OCI-LY3 (cell line): ENCODE data around the gene HOXC13.

ENCODE experiments used
- H2AFZ ChIP-seq: fragments of 200-600, 300-600 bp; shearing (Covaris generic); 2 replicates; pipeline ENCODE4 v1.6.0; 2014; ENCODE audit warnings: antibody characterized with exemption, low read depth, low read length
- H3K27ac ChIP-seq: fragments of 200-600, 300-600 bp; sonication (generic); 2 replicates; pipeline ENCODE4 v1.5.1; 2014; ENCODE audit warnings: mild to moderate bottlenecking, low read length, moderate library complexity, mixed read lengths
- H3K27me3 ChIP-seq: fragments of 200-600, 300-600 bp; sonication (generic); 2 replicates; pipeline ENCODE4 v1.6.1; 2014; ENCODE audit warnings: low read depth, low read length, mixed read lengths
- H3K36me3 ChIP-seq: fragments of 200-600, 300-600 bp; sonication (generic); replicated peaks from 2 replicates; pipeline ENCODE3; 2014; ENCODE audit warnings: low read depth, low read length, mixed read lengths
- H3K4me1 ChIP-seq: fragments of 300-600, 200-600 bp; sonication (generic); 2 replicates; pipeline ENCODE4 v1.6.1; 2014; ENCODE audit warnings: low read length, mixed read lengths
- H3K4me2 ChIP-seq: fragments of 200-600, 300-600 bp; sonication (generic); 2 replicates; pipeline ENCODE4 v1.6.1; 2014; ENCODE audit warnings: low read length, mixed read lengths
- H3K4me3 ChIP-seq: fragments of 300-600, 200-600 bp; sonication (generic); 2 replicates; pipeline ENCODE4 v1.5.1; 2014; ENCODE audit warnings: antibody characterized with exemption, mild to moderate bottlenecking, low read length, moderate library complexity
- H3K79me2 ChIP-seq: fragments of 300-600, 200-600 bp; shearing (Covaris generic); 2 replicates; pipeline ENCODE4 v1.6.1; 2014; ENCODE audit warnings: mild to moderate bottlenecking, low read length, mixed read lengths
- H3K9ac ChIP-seq: fragments of 300-600, 200-600 bp; shearing (Covaris generic); 2 replicates; pipeline ENCODE4 v1.6.0; 2014; ENCODE audit warnings: mild to moderate bottlenecking, low read length, moderate library complexity
- H3K9me3 ChIP-seq: fragments of 200-600, 300-600 bp; shearing (Covaris generic); 2 replicates; pipeline ENCODE4 v1.6.1; 2014; ENCODE audit warnings: low read length, mixed read lengths; ENCODE audit not compliant: insufficient read depth
- H4K20me1 ChIP-seq: fragments of 200-600, 300-600 bp; sonication (generic); 2 replicates; pipeline ENCODE4 v1.6.1; 2016; ENCODE audit warnings: low read length, mixed read lengths; ENCODE audit not compliant: insufficient read depth
- EZH2phosphoT487 ChIP-seq: fragments of 200-600 bp; shearing (Covaris generic); IDR thresholded peaks from 2 replicates; pipeline ENCODE4 v1.6.1; 2018; ENCODE audit warnings: antibody characterized with exemption, mixed run types, low read depth
- TF ChIP-seq, protein P1 (sequence below): fragments of 200-600, 300-600 bp; sonication (generic); IDR thresholded peaks from 2 replicates; pipeline ENCODE4 v1.5.1; 2014; ENCODE audit warnings: antibody characterized with exemption, low read length, low read depth

HOXC13 gene

DNA sequence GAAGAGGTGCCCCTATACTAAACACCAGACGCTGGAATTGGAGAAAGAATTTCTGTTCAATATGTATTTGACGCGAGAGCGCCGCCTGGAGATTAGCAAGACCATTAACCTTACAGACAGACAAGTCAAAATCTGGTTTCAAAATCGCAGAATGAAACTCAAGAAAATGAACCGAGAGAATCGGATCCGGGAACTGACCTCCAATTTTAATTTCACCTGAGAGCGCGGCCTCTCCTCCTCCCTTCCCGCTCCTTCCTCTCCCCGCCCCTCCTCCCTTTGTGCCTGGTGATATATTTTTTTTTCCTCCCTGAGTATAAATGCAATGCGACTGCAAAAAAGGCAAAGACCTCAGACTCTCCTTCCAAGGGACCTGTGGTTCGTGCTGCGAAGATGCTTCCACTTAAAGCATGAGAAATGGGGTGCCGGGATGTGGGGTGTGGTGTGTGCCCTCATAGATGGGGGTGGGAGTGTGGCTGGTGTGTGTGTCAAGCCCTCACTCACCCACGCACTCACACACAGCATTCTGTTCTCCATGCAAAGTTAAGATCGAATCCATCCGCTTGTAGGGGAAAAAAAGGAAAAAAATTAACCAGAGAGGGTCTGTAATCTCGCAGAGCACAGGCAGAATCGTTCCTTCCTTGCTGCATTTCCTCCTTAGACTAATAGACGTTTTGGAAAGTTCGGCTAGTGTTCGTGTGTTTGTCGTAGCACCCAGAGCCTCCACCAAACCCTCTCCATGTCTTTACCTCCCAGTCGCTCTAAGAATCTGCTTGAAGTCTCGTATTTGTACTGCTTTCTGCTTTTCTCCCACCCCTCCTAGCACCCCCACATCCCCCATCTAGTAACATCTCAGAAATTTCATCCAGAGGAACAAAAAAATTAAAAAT lies 50.8 kb downstream of the HOXC13 start:
- Histone ChIP-seq H3K79me2 (no peaks in the 10 kb centered on the region), H3K27me3 (0 out of 2 replicates have a peak, but pooled peaks cover 8% of the 10 kb centered on the region), H3K36me3 (no peaks in the 10 kb centered on the region), H3K27ac (peak overlapping the region; percentile 66), H3K4me1 (peaks cover 69% of the 10 kb centered on the region), H3K9ac (peak overlapping the region; percentile 66), H3K4me2 (peak overlapping the region; percentile 99), H3K9me3 (no peaks in the 10 kb centered on the region), H3K4me3 (peak overlapping the region; percentile 77), H2AFZ (no peak overlapping the region), H4K20me1 (no peaks in the 10 kb centered on the region)
- TF ChIP-seq EZH2phosphoT487 = no peak
- TF ChIP-seq, protein P1, sequence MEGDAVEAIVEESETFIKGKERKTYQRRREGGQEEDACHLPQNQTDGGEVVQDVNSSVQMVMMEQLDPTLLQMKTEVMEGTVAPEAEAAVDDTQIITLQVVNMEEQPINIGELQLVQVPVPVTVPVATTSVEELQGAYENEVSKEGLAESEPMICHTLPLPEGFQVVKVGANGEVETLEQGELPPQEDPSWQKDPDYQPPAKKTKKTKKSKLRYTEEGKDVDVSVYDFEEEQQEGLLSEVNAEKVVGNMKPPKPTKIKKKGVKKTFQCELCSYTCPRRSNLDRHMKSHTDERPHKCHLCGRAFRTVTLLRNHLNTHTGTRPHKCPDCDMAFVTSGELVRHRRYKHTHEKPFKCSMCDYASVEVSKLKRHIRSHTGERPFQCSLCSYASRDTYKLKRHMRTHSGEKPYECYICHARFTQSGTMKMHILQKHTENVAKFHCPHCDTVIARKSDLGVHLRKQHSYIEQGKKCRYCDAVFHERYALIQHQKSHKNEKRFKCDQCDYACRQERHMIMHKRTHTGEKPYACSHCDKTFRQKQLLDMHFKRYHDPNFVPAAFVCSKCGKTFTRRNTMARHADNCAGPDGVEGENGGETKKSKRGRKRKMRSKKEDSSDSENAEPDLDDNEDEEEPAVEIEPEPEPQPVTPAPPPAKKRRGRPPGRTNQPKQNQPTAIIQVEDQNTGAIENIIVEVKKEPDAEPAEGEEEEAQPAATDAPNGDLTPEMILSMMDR = peak; percentile 79

DNA sequence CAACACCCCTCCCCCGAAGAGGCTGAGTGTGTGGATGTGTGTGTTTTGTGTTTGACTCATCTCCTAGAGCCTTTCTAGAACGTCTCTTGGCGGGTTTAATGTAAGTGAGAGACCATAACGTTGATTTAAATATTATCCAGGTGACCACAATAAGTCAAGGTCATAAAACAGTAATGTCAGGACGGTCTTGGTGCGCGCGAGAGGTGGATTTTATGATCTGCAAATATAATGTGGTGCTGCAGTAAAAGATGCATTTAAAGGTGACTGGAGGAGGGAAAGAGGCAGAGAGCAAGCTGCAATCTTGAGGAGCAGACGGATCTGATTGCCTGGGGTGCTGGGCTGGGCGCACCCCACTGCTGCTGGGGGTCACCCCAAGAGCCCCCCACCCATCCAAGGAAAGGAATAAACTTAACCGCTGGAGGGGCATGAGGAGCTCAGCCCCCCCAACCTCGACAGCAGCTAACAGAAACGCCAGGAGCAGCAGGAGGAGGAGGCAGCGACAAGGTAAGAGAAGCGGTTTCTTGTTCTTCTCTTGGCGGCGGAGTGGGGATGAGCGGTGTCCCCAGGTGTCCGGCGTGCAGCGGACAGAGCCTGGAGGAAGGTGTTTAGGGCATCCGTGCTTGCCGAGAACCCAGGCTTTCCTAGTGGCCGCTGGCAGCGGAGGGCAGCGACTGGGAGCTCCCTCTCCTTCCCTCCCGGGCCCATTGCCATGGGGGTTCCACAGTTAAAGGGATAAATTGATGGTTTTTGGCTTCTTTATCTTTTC lies 51.9 kb downstream of the HOXC13 start:
- no peaks in the 10 kb centered on the region for H4K20me1 ChIP-seq
- peak overlapping the region; percentile 66 for H3K9ac ChIP-seq
- no peaks in the 10 kb centered on the region for H3K79me2 ChIP-seq
- H3K36me3 ChIP-seq = no peaks in the 10 kb centered on the region
- peak overlapping the region; percentile 99 for H3K4me2 ChIP-seq
- TF ChIP-seq EZH2phosphoT487 = no peak
- TF ChIP-seq, protein P1 = no peak
- peaks cover 67% of the 10 kb centered on the region for H3K4me1 ChIP-seq
- no peaks in the 10 kb centered on the region for H3K9me3 ChIP-seq
- H3K4me3 ChIP-seq = peak overlapping the region; percentile 77
- H3K27me3 ChIP-seq = 0 out of 2 replicates have a peak, but pooled peaks cover 8% of the 10 kb centered on the region
- no peak overlapping the region for H3K27ac ChIP-seq
- H2AFZ ChIP-seq = no peak overlapping the region

DNA sequence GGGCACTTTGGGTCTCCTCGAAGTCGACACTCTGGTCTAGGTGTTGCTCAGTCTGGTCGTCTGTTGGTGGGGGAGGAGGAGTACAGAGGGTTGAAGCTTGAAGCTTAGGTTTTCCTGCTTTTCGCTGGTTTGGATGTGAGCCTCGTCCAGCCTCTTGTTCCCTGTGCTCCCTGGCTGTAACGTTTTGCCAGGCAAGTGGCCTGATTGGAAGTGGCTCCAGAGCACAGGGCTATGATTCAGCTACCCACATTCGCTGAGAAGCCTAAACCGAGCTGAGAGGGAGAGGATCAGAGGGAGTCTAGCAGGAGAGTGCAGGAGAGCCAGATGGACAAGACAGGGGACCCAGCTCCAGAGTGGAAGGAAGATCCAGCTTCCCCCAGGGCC lies 52.4 kb downstream of the HOXC13 start:
- H4K20me1 ChIP-seq = no peaks in the 10 kb centered on the region
- H3K27ac ChIP-seq = no peak overlapping the region
- H2AFZ ChIP-seq = no peak overlapping the region
- H3K4me3 ChIP-seq = peak overlapping the region; percentile 77
- no peak for TF ChIP-seq EZH2phosphoT487
- TF ChIP-seq, protein P1 = no peak
- no peaks in the 10 kb centered on the region for H3K9me3 ChIP-seq
- peak overlapping the region; percentile 9; the same call in 1 of the 2 replicates for H3K9ac ChIP-seq
- no peaks in the 10 kb centered on the region for H3K36me3 ChIP-seq
- peak overlapping the region; percentile 99 for H3K4me2 ChIP-seq
- H3K27me3 ChIP-seq = 0 out of 2 replicates have a peak, but pooled peaks cover 8% of the 10 kb centered on the region
- H3K4me1 ChIP-seq = peaks cover 67% of the 10 kb centered on the region
- H3K79me2 ChIP-seq = no peaks in the 10 kb centered on the region
